HG03575 (cell line): Measurements from ENCODE around the gene SRSF4.

Experiments
- ATAC-seq: cut with Tn5 transposase; IDR thresholded peaks from one replicate; pipeline ENCODE4 v1.9.1; 2021; ENCODE audit not compliant: unreplicated experiment, insufficient number of reproducible peaks, low FRiP score; ENCODE audit errors: extremely low read depth

SRSF4 gene

DNA sequence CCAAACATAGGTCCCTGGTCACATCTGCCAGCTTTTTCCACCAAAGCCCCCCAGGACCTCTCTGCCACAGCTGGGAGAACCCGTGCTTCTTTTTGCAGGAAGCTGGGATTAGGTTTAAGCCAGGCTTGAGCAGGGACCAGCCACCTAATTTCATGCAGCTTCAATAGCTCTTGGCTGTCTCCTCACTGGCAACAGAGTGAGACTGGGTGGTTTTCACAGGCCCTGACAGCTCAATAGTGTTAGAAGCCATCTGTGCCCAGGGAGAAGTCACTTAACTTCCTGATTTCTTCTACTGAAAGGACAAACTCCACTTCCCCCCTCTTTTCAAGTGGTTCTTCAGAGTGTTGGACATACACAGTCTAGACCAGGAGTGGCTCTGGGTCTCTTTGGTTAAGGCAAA, 20.4 kb upstream of the SRSF4 start:
- ATAC-seq, result no peak

- ATAC-seq, result no peak
Observed at GRCh38 chr1:29201595-29202051, 19.9 kb upstream of the SRSF4 start.

- ATAC-seq, result no peak
Observed at GRCh38 chr1:29200906-29201594, 19.4 kb upstream of the SRSF4 start.

DNA sequence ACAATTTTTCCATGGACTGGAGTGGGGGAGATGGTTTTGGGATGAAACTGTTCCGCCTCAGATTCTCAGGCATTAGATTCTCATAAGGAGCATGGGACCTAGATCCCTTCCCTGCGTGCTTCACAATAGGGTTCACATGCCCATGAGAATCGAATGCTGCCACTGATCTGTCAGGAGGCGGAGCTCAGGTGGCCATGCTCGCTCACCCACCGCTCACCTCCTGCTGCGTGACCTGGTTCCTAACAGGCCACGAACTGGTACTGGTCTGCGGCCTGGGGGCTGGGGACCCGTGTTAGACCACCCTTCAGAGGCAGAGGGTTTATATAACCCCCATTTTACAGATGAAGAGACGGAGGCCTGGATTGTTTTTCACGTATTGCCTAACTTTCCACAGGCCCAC, 16.3 kb upstream of the SRSF4 start:
- no peak for ATAC-seq

DNA sequence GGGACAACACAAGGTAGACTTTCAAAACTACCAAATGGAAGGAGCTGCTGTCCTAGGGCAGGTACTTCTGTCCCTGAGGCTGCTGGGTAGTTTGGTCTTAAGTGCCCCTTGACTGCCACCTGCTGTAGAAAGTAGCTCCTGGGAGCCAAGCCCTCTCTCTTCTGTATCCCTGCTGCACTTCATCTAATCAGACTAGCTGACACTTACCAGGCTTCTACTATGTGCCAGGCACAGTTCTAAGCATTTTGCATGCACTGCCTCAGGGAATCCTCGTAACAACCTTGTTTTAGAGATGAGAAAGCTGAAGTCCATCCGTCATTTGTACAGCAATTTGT, 15.9 kb upstream of the SRSF4 start:
- no peak for ATAC-seq

DNA sequence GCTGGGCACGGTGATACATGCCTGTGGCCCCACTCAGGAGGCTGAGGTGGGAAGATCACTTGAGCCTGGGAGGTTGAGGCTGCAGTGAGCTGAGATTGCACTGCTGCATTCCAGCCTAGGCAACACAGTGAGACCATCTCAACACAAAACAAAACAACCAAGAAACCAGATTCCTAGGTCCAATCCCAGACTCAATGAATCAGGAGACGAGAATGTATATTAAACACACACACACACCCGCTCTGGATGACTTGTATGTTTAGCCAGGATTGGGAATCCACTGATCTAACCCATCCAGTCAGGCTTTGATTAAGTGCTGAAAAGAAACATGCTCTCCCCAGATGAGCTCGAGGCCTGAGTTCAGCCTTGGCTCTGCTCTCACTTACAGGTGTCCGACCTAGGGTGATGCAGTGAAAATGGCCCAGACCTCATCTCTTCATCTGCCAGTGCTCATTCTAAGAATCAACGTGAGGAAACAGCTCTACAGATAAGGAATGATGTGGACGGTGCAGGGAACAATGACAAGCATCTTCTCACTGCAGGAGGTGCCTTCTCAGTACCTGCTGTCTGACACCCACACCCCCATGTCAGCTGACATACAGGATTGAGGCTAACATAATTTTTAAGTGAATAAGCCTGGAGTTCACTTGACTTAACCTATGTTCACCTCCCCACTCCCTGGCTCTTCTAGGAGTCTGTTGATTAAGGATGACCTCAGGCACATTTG, 15.3 kb upstream of the SRSF4 start:
- no peak for ATAC-seq

- ATAC-seq, result no peak
Observed at GRCh38 chr1:29195881-29196291, 14.2 kb upstream of the SRSF4 start.

GRCh38 chr1:29193879-29194455, 12.3 kb upstream of the SRSF4 start:
- no peak for ATAC-seq

GRCh38 chr1:29190718-29191117, 9.0 kb upstream of the SRSF4 start:
- no peak for ATAC-seq

DNA sequence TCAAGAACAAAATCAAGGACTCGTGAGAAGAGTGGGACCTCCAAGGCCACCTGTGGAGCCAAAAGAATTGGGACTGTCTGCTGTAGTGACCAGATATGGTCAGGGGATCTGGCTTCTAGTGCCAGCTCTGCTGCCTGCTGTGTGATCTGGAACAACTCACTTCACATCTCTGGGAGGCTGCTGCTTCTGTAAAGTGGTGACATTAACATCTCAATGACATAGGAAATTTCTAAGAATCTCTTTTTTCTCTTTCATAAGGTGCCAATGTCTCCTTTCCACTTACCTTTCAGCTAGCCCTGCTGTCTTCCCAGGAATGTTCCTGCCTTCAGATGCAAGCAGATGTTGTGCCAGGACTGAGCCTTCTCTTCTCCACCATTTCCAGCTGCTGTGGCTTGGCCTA, 5.0 kb upstream of the SRSF4 start:
- no peak for ATAC-seq

- no peak for ATAC-seq
Observed at GRCh38 chr1:29186252-29186651, 4.6 kb upstream of the SRSF4 start.

GRCh38 chr1:29183287-29183686, 1.6 kb upstream of the SRSF4 start:
- ATAC-seq, result no peak

DNA sequence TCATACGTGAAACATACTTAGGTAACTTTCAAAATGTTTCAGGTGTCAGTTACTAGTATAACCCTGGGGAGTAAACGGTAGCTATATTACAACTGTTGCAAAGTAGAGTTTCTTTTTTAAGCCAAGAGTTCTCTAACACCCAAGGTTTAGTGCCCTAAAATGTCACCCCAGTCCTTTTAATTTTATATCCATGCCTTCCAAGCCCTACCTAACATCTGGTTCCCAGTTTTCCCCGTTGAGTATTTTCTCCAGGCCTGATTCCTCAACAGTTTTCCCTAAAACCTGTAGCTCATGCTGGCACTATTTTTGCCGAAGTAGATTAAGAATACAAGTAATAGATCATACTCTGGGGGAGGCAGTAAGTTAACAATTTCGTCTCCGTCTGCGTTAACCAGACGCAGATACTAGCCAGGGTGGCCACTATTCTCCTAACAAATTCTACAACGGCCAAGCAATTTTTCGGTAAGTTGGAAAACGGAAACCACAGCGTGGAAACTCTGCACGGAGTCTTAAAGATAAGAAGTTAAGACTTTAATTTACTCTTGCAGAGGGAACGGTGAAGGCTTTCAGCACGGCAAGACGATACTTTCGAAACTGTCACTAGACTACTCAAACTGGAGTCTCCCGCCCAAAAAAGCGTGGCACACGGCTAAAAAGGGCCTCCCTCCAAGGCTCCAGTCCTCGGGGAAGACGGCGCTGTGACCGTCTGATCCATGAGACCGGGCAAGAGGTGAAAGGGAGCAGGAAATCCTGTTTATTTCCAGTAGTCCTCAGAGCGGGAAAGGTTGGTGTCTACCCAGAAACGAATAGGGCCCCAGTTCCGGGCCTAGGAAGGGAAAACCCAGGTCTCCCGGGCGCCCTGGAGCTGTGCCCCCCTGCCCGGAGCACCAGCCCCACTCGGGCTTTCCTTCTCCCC, 945 bp downstream of the SRSF4 start:
- ATAC-seq, result no peak

- no peak for ATAC-seq
Observed at GRCh38 chr1:29179641-29180184, 2.0 kb downstream of the SRSF4 start.

GRCh38 chr1:29177022-29177705, 4.5 kb downstream of the SRSF4 start:
- ATAC-seq, result no peak

GRCh38 chr1:29176576-29176975, 5.1 kb downstream of the SRSF4 start:
- ATAC-seq, result no peak

GRCh38 chr1:29172415-29172939, 9.2 kb downstream of the SRSF4 start:
- no peak for ATAC-seq

DNA sequence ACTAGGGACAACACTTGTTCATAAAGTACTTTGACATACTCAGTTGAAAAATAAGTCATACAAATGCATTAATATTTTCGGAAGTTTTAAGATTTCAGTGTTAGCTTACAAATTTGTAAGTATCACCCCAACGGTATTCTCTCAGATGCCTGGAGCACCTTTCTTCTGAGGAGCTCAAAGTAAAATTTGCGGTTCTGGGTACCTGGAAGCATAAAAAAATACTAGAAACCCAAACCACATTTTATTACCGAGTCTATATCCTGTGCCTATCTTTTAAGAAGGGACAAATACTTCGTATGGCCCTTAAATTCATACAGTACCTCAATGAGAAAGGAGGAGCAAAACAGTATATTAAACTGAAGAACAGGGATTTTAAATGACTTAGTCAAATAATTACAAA, 10.2 kb downstream of the SRSF4 start:
- no peak for ATAC-seq
